T-cell (primary cell): ENCODE data around the gene UNCX. TPM values are rescaled to one million over a fixed set of nuclear protein-coding genes. Genes with fewer than 3 reads are reported as not detected.

Source experiments
- ATAC-seq, 4 experiments: fragments of 200-7000 bp in 3 of 4; fragments of 150-1000 bp in 1 of 4; cut with Tn5 transposase; replicated peaks in 1 of 4; 1 replicate in 3 of 4; 2 replicates in 1 of 4; pipeline ENCODE4 v1.10.0; 2021; ENCODE audit warnings: moderate library complexity in 3 of 4, mild to moderate bottlenecking in 2 of 4, moderate number of reproducible peaks in 1 of 4
- CTCF ChIA-PET, 2 donors: fragments of 300-600 bp; sonication (Branson Sonifier 250); formaldehyde crosslinking; loops; one replicate each; lab custom pipeline; 2022; ENCODE audit warnings: antibody characterized with exemption in 2 of 2; lab: Charles Lee
- POLR2A ChIA-PET, 2 donors: fragments of 300-600 bp; sonication (Branson Sonifier 250); formaldehyde crosslinking; loops; one replicate each; lab custom pipeline; 2022; ENCODE audit warnings: antibody characterized with exemption in 2 of 2; lab: Charles Lee
- DNase-seq, 35 experiments: peaks; one replicate each; pipeline versions ENCODE4 v3.0.0 to v3.0.0-alpha.2; 2013 to 2023
- H3K27ac ChIP-seq: one replicate; pipeline ENCODE4 v1.5.1; 2013; ENCODE audit warnings: low read length
- H3K27me3 ChIP-seq, 2 experiments: replicated peaks in 1 of 2; 1 replicate in 1 of 2; 2 replicates in 1 of 2; pipeline versions ENCODE4 v1.6.1 to v1.7.0; 2013; ENCODE audit warnings: low read length in 1 of 2, mixed read lengths in 1 of 2; ENCODE audit not compliant: control insufficient read depth in 2 of 2, insufficient read depth in 2 of 2; ENCODE audit errors: extremely low read depth in 1 of 2
- H3K36me3 ChIP-seq, 2 donors: 1 replicate in 1 of 2; 2 replicates in 1 of 2; pipeline versions ENCODE4 v1.6.1 to v1.7.0; 2013; ENCODE audit warnings: low read length in 1 of 2; ENCODE audit not compliant: control insufficient read depth in 2 of 2, insufficient read depth in 1 of 2; ENCODE audit errors: extremely low read depth in 1 of 2
- H3K4me1 ChIP-seq, 2 experiments: 1 replicate in 1 of 2; 2 replicates in 1 of 2; pipeline versions ENCODE4 v1.6.1 to v1.7.0; 2013; ENCODE audit warnings: low read length in 2 of 2, mixed read lengths in 1 of 2; ENCODE audit not compliant: insufficient read depth in 2 of 2, control insufficient read depth in 1 of 2; ENCODE audit errors: extremely low read depth in 1 of 2
- H3K4me3 ChIP-seq, 2 donors: 1 replicate in 1 of 2; 2 replicates in 1 of 2; pipeline versions ENCODE4 v1.5.1 to v1.7.0; 2013; ENCODE audit warnings: mild to moderate bottlenecking in 2 of 2, low read length in 1 of 2, moderate library complexity in 1 of 2; ENCODE audit not compliant: control insufficient read depth in 1 of 2; ENCODE audit errors: extremely low read depth in 1 of 2
- H3K9me3 ChIP-seq: 2 replicates; pipeline ENCODE4 v1.7.0; 2013
- H3K27ac Mint-ChIP-seq, 2 donors: one replicate each; pipeline ENCODE4 v1.8.0; 2020 to 2021; ENCODE audit warnings: mild to moderate bottlenecking in 2 of 2, mixed read lengths in 2 of 2
- H3K27me3 Mint-ChIP-seq, 2 donors: one replicate each; pipeline ENCODE4 v1.8.0; 2021 to 2022; ENCODE audit warnings: mixed read lengths in 2 of 2
- H3K36me3 Mint-ChIP-seq: one replicate; pipeline ENCODE4 v1.8.0; 2021; ENCODE audit warnings: mixed read lengths
- H3K4me1 Mint-ChIP-seq, 3 donors: one replicate each; pipeline ENCODE4 v1.8.0; 2020 to 2022; ENCODE audit warnings: mixed read lengths in 3 of 3, mild to moderate bottlenecking in 1 of 3
- H3K4me3 Mint-ChIP-seq, 3 donors: one replicate each; pipeline ENCODE4 v1.8.0; 2020 to 2022; ENCODE audit warnings: mild to moderate bottlenecking in 3 of 3, mixed read lengths in 3 of 3, moderate library complexity in 3 of 3
- H3K9me3 Mint-ChIP-seq, 3 donors: one replicate each; pipeline ENCODE4 v1.8.0; 2020 to 2022; ENCODE audit warnings: mixed read lengths in 3 of 3
- WGBS: methylation state at CpG from one replicate; pipeline ENCODE4 v1.1.5; 2013; ENCODE audit warnings: missing lambda C conversion rate; ENCODE audit not compliant: insufficient coverage; 5-methylcytosine and 5-hydroxymethylcytosine counted together
- total RNA-seq, 35 experiments: library from RNA in 6 of 35; stranded (reverse) in 6 of 35; fragments of 120-200 nt in 1 of 35; gene quantifications; one replicate each; pipeline versions ENCODE4 v1.2.1 to v1.2.4 and lab custom pipeline; 2013 to 2026

The UNCX gene
- total RNA-seq, 5 donors from 2014 or later (not counting 1 experiment from before 2014, with no cell fraction given) = not detected

DNA sequence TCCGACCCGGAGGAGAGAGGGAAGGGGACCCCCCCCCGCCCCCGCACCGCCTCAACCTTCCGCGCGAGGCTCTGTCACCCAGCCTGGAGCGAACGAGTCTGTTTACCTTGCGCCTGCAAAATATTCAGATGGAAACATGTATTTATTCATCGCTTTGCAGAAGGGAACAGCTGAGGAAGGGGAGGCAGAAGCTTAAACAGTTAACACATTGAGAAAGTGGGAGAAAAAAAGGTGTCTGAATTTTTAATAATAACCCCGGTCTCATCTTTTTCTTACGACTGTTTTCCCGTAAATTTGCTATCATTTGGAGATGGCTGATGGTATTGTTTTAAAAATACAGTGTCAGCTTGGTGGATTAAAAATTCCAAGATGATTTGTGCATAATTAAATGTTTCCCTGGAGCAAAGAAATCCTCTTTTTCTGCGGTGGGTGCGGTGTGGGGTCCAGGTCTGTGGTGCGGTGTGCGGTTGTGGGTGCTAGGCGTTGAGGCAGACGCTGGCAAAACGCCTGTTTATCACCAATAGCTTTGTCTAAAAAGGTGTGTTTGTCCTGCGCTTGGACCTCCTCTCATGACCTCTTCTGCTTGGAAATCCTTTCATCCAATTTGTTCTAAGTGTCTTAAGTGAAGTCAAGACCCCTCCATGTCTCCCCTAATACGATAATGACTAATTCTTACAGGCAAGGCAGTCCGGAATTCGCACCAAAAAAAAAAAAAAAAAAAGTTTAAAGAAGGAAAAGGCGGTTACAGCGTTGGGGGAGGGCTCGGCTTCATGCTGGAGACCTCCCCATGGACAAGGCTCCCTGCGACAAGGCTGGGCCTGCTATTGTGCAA lies 1.6 kb downstream of the UNCX start:
- no peaks in the 10 kb centered on the region for H3K36me3 Mint-ChIP-seq
- H3K4me1 ChIP-seq = peaks cover 0 to 46% of the 10 kb centered on the region in 2 experiments
- H3K9me3 ChIP-seq = no peaks in the 10 kb centered on the region

DNA sequence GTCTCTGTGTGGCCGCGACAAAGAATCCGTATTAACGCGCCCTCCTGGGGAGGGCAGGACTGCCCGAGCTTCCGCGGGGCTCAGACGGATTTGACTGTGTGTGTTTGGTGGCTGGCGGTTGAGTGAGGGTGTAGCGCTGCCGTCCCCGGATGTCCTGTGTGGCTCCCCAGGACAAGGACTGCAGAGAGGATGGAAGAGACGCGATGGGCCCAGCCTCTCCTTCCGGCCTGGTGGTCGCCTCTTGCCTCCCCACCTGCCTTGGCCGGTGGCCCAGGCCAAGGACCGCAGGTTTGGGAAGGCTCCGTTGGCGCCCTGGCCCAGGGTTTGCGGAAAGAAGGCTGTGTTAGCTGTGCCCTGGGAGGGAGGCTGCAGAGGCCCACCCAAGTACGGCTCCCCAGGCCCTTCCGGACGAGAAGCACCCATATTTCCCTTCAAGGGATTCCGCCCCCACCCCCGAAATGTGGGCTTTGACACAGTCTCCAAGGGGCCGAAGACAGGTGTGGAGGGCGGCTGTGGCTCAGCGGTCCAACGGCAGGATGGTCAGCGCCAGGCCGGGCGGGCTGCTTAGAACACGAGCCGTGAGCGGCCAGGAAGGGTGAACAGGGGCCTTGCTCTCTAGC lies 2.3 kb downstream of the UNCX start:
- peak in 3 of 4 experiments; percentile 29 to 39 (median 34) for ATAC-seq
- no peaks in the 10 kb centered on the region for H3K36me3 Mint-ChIP-seq
- H3K27ac Mint-ChIP-seq = peak overlapping the region in 1 of 2 donors; percentile 49
- DNase-seq = peak in 2 of 35 experiments; percentile 6 to 36
- peaks cover 40 to 61% of the 10 kb centered on the region in 2 donors for H3K27me3 Mint-ChIP-seq
- POLR2A ChIA-PET = no interaction called here
- Histone ChIP-seq H3K4me1 (peaks cover 0 to 46% of the 10 kb centered on the region in 2 experiments), H3K36me3 (no peaks in the 10 kb centered on the region), H3K27me3 (peaks cover 18 to 79% of the 10 kb centered on the region in 2 experiments), H3K27ac (no peak overlapping the region), H3K9me3 (no peaks in the 10 kb centered on the region), H3K4me3 (no peak overlapping the region)
- H3K4me3 Mint-ChIP-seq = peak overlapping the region in 2 of 3 donors; percentile 17 to 69
- CTCF ChIA-PET = no interaction called here
- 10% methylated on average over 30 of the region's 37 CpGs for WGBS
- peaks cover 28 to 41% (median 33%) of the 10 kb centered on the region in 3 donors for H3K4me1 Mint-ChIP-seq
- H3K9me3 Mint-ChIP-seq = no peaks in the 10 kb centered on the region

More for the DNA sequence above, 1.6 kb downstream of the UNCX start:
- ChIA-PET POLR2A (no interaction called here), CTCF (interaction anchor here in 1 of 2 donors (0.6 kb wide), 1 partner anchor 716 kb away, joined by 3 read pairs; no protein-coding TSS in a partner anchor)
- H3K9me3 Mint-ChIP-seq = no peaks in the 10 kb centered on the region
- 5% methylated on average over 7 of the region's 30 CpGs for WGBS
- Histone ChIP-seq H3K27ac (no peak overlapping the region), H3K4me3 (no peak overlapping the region), H3K27me3 (peaks cover 18 to 75% of the 10 kb centered on the region in 2 experiments), H3K36me3 (no peaks in the 10 kb centered on the region)
- peak overlapping the region in 1 of 3 donors; percentile 69 for H3K4me3 Mint-ChIP-seq
- peaks cover 35 to 56% of the 10 kb centered on the region in 2 donors for H3K27me3 Mint-ChIP-seq
- DNase-seq (no peak), ATAC-seq (no peak)
- peaks cover 28 to 41% (median 31%) of the 10 kb centered on the region in 3 donors for H3K4me1 Mint-ChIP-seq
- peak overlapping the region in 1 of 2 donors; percentile 49 for H3K27ac Mint-ChIP-seq

DNA sequence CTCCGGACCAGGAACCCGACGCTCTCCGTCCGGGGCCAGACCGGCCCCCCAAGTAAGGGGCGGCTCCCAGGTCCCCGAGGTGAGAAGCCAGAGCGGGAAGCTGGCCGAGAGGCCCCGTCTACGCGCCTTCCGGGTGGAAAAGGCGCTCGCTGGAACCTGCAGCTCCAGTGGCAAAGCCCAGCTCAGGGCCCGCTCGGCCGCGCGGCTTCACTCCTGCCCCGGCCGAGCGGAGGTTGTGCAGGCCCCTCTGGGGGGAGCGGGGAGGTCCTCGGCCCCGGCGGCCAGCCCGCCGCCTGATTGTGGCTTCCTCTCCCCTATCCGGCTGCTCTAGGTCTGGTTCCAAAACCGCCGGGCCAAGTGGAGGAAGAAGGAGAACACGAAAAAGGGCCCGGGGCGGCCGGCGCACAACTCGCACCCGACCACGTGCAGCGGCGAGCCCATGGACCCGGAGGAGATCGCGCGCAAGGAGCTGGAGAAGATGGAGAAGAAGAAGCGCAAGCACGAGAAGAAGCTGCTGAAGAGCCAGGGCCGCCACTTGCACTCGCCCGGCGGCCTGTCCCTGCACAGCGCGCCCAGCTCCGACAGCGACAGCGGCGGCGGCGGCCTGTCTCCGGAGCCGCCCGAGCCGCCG lies 2.9 kb downstream of the UNCX start:
- Histone ChIP-seq H3K4me3 (no peak overlapping the region), H3K4me1 (peaks cover 0 to 42% of the 10 kb centered on the region in 2 experiments), H3K27ac (no peak overlapping the region), H3K9me3 (no peaks in the 10 kb centered on the region), H3K27me3 (peaks cover 19 to 81% of the 10 kb centered on the region in 2 experiments), H3K36me3 (no peaks in the 10 kb centered on the region)
- ChIA-PET POLR2A (no interaction called here), CTCF (no interaction called here)
- H3K36me3 Mint-ChIP-seq = no peaks in the 10 kb centered on the region
- peaks cover 27 to 40% (median 33%) of the 10 kb centered on the region in 3 donors for H3K4me1 Mint-ChIP-seq
- peaks cover 44 to 64% of the 10 kb centered on the region in 2 donors for H3K27me3 Mint-ChIP-seq
- no peaks in the 10 kb centered on the region for H3K9me3 Mint-ChIP-seq
- peak overlapping the region; percentile 25 to 60 (median 37) for H3K4me3 Mint-ChIP-seq
- ATAC-seq (peak in 1 of 4 experiments; percentile 29), DNase-seq (no peak)
- 2% methylated on average over 60 of the region's 66 CpGs for WGBS
- peak overlapping the region in 1 of 2 donors; percentile 74 for H3K27ac Mint-ChIP-seq

DNA sequence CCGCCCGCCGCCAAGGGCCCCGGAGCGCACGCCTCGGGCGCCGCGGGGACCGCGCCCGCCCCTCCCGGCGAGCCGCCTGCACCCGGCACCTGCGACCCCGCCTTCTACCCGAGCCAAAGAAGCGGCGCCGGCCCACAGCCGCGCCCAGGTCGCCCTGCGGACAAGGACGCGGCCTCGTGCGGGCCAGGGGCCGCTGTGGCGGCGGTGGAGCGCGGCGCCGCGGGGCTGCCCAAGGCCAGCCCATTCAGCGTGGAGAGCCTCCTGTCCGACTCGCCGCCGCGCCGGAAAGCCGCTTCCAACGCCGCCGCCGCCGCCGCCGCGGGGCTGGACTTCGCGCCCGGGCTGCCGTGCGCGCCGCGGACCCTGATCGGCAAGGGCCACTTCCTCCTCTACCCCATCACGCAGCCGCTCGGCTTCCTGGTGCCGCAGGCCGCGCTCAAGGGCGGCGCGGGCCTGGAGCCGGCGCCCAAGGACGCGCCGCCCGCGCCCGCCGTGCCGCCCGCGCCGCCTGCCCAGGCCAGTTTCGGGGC lies 3.5 kb downstream of the UNCX start:
- Histone ChIP-seq H3K4me3 (no peak overlapping the region), H3K4me1 (peaks cover 0 to 41% of the 10 kb centered on the region in 2 experiments), H3K27ac (no peak overlapping the region), H3K36me3 (no peaks in the 10 kb centered on the region), H3K9me3 (no peaks in the 10 kb centered on the region), H3K27me3 (peaks cover 17 to 81% of the 10 kb centered on the region in 2 experiments)
- no peak for DNase-seq
- Mint-ChIP-seq H3K27ac (no peak overlapping the region), H3K36me3 (no peaks in the 10 kb centered on the region), H3K4me1 (peaks cover 23 to 36% (median 30%) of the 10 kb centered on the region in 3 donors), H3K4me3 (peak overlapping the region in 1 of 3 donors; percentile 60), H3K27me3 (peaks cover 42 to 62% of the 10 kb centered on the region in 2 donors), H3K9me3 (no peaks in the 10 kb centered on the region)
- ChIA-PET POLR2A (no interaction called here), CTCF (no interaction called here)
- ATAC-seq = no peak
- 7% methylated on average over 87 of the region's 87 CpGs for WGBS

GRCh38 chr7:1236831-1237701 lies 4.4 kb downstream of the UNCX start:
- H3K4me1 Mint-ChIP-seq = peaks cover 16 to 32% (median 27%) of the 10 kb centered on the region in 3 donors
- 8% methylated on average over 46 of the region's 83 CpGs for WGBS
- H3K27ac Mint-ChIP-seq = no peak overlapping the region
- H3K36me3 Mint-ChIP-seq = no peaks in the 10 kb centered on the region
- Histone ChIP-seq H3K4me1 (peaks cover 0 to 34% of the 10 kb centered on the region in 2 experiments), H3K4me3 (no peak overlapping the region), H3K36me3 (no peaks in the 10 kb centered on the region), H3K27me3 (peaks cover 12 to 80% of the 10 kb centered on the region in 2 experiments), H3K27ac (no peak overlapping the region), H3K9me3 (no peaks in the 10 kb centered on the region)
- POLR2A ChIA-PET = no interaction called here
- DNase-seq = no peak
- H3K27me3 Mint-ChIP-seq = peaks cover 35 to 57% of the 10 kb centered on the region in 2 donors
- peak overlapping the region in 2 of 3 donors; percentile 41 to 65 for H3K4me3 Mint-ChIP-seq
- ATAC-seq = no peak
- CTCF ChIA-PET = no interaction called here
- H3K9me3 Mint-ChIP-seq = no peaks in the 10 kb centered on the region
